Progenitor cell of endocrine pancreas (in vitro differentiated cells): Measurements from ENCODE around the gene PCSK5. TPM values are rescaled to one million over a fixed set of nuclear protein-coding genes. Genes with fewer than 3 reads are reported as not detected.

ENCODE experiments used
- DNase-seq: peaks from one replicate; pipeline ENCODE4 v3.0.0; 2021; ENCODE audit warnings: low spot score; ENCODE audit not compliant: unreplicated experiment
- H3K27ac Mint-ChIP-seq: 2 replicates; pipeline ENCODE4 v1.8.0; 2021; ENCODE audit warnings: mild to moderate bottlenecking, moderate library complexity, mixed read lengths
- H3K27me3 Mint-ChIP-seq: 2 replicates; pipeline ENCODE4 v1.8.0; 2021; ENCODE audit warnings: mixed read lengths
- H3K36me3 Mint-ChIP-seq: 2 replicates; pipeline ENCODE4 v1.8.0; 2022; ENCODE audit warnings: mixed read lengths; ENCODE audit not compliant: insufficient read depth
- H3K4me1 Mint-ChIP-seq: 2 replicates; pipeline ENCODE4 v1.8.0; 2021; ENCODE audit warnings: low read depth, mixed read lengths
- H3K4me3 Mint-ChIP-seq: 2 replicates; pipeline ENCODE4 v1.8.0; 2021; ENCODE audit warnings: low read depth, mild to moderate bottlenecking, moderate library complexity, mixed read lengths
- H3K9me3 Mint-ChIP-seq: 2 replicates; pipeline ENCODE4 v1.8.0; 2021; ENCODE audit warnings: low read depth, mixed read lengths
- total RNA-seq: library from RNA; stranded (reverse); gene quantifications from 2 replicates; pipeline ENCODE4 v1.2.1, GENCODE V29; 2021
- TF ChIP-seq, protein P1 (sequence below): fragments of 200-600 bp; sonication (generic); IDR thresholded peaks from one replicate; pipeline ENCODE4 v1.5.0; 2021; ENCODE audit warnings: antibody characterized with exemption, mild to moderate bottlenecking; ENCODE audit not compliant: unreplicated experiment

PCSK5 gene
- total RNA-seq, 1 donor from 2014 or later: 7.3 TPM

DNA sequence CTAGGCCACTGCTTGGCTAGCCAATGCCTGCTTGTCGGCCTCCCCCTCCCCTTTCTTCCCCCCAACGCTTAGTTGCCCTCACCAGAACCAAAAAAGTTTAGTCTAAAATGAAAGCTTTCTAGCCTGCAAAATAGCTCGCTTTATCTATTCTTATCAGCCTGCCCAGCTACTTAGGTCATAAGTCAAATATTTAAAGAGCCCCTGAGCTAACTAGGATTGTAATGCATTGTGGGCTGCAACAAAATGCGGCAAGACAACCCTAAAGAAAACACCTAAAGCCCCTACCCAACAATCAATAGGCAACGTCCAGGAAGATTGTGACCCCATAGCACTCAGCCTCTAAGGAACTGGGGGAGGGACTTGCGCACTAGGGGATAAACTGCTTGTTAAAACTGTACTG, 38.6 kb upstream of the PCSK5 start:
- H3K4me3 Mint-ChIP-seq: peak overlapping the region; percentile 23
- H3K27ac Mint-ChIP-seq: peak overlapping the region; percentile 57
- TF ChIP-seq, protein P1, sequence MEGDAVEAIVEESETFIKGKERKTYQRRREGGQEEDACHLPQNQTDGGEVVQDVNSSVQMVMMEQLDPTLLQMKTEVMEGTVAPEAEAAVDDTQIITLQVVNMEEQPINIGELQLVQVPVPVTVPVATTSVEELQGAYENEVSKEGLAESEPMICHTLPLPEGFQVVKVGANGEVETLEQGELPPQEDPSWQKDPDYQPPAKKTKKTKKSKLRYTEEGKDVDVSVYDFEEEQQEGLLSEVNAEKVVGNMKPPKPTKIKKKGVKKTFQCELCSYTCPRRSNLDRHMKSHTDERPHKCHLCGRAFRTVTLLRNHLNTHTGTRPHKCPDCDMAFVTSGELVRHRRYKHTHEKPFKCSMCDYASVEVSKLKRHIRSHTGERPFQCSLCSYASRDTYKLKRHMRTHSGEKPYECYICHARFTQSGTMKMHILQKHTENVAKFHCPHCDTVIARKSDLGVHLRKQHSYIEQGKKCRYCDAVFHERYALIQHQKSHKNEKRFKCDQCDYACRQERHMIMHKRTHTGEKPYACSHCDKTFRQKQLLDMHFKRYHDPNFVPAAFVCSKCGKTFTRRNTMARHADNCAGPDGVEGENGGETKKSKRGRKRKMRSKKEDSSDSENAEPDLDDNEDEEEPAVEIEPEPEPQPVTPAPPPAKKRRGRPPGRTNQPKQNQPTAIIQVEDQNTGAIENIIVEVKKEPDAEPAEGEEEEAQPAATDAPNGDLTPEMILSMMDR: no peak

DNA sequence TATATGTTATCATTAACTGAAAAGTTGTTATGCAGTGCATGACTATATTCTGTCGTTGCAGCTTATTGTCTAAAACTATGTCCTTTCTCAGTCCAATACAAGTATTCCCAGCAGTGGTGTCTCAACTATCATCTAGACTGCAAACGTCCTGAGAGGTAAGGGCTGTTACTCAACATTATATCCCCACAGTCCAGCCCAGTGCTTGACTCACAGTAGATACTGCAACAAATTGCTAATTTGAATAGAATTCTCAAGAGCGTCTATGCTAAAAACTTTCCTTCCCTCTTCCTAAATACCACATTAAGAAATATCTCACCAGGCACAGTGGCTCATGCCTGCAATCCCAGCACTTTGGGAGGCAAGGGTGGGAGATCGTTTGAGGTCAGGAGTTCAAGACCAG, 37.7 kb upstream of the PCSK5 start:
- Mint-ChIP-seq H3K27me3 (peaks cover 16% of the 10 kb centered on the region), H3K36me3 (no peaks in the 10 kb centered on the region), H3K4me1 (peaks cover 15% of the 10 kb centered on the region), H3K4me3 (no peak overlapping the region), H3K27ac (no peak overlapping the region), H3K9me3 (peaks cover 4% of the 10 kb centered on the region)
- TF ChIP-seq, protein P1: no peak
- no peak for DNase-seq

More for the DNA sequence above, 38.6 kb upstream of the PCSK5 start:
- DNase-seq: peak; percentile 13
- Mint-ChIP-seq H3K36me3 (no peaks in the 10 kb centered on the region), H3K4me1 (peaks cover 15% of the 10 kb centered on the region), H3K27me3 (peaks cover 12% of the 10 kb centered on the region), H3K9me3 (peaks cover 4% of the 10 kb centered on the region)

DNA sequence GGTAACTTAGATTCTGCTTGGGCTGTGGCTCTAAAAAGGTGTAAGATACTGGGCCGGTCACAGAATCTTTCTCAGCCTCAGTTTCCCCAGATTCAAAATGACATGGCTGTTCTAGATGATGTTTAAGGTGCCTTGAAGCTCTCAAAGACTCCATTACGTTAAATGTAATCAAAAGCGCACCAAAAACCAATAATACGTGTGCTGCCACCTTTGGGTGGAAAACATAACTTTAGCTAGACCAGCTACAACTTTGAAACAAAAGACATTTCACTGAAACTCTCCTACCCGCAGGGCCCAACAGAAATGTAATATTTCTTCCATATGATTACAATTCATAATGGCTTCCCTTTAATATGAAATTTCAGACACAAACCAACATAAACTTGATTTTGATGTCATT, 35.0 kb upstream of the PCSK5 start:
- no peak overlapping the region for H3K27ac Mint-ChIP-seq
- DNase-seq: no peak
- H3K4me3 Mint-ChIP-seq: no peak overlapping the region
- H3K4me1 Mint-ChIP-seq: peaks cover 20% of the 10 kb centered on the region
- H3K9me3 Mint-ChIP-seq: no peaks in the 10 kb centered on the region
- TF ChIP-seq, protein P1: peak; percentile 58
- peaks cover 16% of the 10 kb centered on the region for H3K27me3 Mint-ChIP-seq
- H3K36me3 Mint-ChIP-seq: no peaks in the 10 kb centered on the region

DNA sequence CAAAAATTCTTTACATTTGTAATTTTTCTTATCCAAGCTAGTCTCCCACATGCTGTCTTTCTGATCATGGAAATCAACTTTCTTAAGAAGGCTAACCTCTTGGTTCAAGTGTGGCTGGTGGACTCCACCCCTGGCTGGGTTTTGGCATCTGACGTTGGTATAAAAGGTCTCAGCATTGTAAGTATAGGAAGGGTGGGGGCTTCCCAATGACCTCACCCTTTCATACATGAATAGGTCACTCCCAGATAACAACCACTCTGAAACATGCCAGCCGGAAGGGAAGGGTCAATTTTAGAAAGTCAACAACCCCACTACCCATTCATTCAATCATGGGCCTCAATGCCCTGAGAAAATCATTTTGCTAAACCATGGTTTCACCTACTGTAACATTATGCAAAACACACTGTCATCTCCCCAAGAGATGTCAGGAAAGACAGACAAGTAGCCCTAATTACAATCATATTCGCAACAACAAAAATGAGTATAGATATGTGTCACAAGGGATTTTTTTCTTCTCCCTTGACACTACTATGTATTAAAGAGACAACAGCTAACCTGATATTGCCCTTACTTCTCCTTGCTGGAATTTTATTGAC, 31.9 kb upstream of the PCSK5 start:
- Mint-ChIP-seq H3K9me3 (peaks cover 4% of the 10 kb centered on the region), H3K36me3 (no peaks in the 10 kb centered on the region), H3K4me1 (peaks cover 8% of the 10 kb centered on the region), H3K27ac (no peak overlapping the region), H3K27me3 (peaks cover 19% of the 10 kb centered on the region), H3K4me3 (no peak overlapping the region)
- TF ChIP-seq, protein P1: no peak
- DNase-seq: no peak

DNA sequence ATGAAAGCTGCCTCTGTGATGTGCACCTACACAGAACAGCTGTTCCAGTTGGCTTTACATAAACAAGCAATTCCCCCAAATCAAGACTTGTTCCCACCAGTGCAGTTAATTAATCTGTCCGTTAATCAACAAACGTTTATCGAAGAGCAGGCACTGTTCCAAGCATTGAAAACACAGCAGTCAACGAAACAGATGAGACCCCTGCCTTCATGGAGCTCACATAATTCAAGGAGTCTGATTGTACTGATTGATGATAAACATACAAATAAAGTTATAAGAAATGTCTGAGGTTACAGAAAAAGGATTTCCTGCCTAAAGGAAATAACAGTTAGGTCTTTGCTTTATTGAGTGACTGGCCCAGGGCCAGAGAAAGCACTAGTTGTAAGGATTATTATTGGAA, 26.2 kb upstream of the PCSK5 start:
- peaks cover 37% of the 10 kb centered on the region for H3K4me1 Mint-ChIP-seq
- H3K36me3 Mint-ChIP-seq: no peaks in the 10 kb centered on the region
- H3K27me3 Mint-ChIP-seq: peaks cover 3% of the 10 kb centered on the region
- no peak overlapping the region for H3K4me3 Mint-ChIP-seq
- no peak for DNase-seq
- H3K9me3 Mint-ChIP-seq: peaks cover 6% of the 10 kb centered on the region
- TF ChIP-seq, protein P1: no peak
- H3K27ac Mint-ChIP-seq: no peak overlapping the region
